ENCODE results near the gene ACTR2.
"Not testable (repeated sequence)": the region's sequence is repeated elsewhere in the genome, so short reads cannot be mapped to it uniquely, and the experiment has no call there.

The ACTR2 gene
- 190 to 274 (median 250) reads per million in 4 experiments for total RNA-seq

DNA sequence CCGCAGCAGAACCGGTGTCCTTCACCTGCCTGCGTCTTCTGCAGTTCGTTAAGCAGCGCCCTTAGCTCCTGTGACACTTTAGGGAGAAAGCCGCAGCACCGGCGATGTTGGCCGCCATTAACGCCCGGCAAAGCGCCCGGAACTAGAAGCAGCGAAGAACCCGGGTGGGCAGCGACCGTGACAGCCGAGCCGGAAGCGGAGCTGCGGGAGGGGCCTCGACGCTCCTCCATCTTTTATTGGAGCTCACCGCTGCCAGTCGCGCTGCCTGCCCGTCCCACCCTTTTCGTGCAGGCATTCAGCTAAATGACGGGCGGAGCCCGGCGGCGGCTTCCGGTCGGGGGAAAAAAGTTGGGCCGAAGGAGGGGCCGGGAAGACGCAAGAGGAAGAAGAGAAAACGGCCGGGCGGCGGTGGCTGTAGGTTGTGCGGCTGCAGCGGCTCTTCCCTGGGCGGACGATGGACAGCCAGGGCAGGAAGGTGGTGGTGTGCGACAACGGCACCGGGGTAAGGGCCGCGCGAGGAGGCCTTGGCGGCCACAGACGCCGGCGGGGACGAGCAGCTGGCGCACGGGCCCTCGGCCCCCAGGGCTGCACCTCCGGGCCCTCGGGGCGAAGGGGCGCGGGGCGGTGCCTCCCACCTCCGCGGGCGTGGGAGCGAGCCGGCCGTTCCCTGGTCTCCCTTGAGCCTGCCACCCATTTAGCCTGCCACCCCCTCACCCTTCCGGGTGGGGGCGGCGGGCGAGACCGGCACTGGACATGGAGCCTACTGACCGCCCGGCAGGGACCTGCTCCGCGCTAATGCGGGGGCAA lies at the start of gene ACTR2:
Gene ACTR2 (plus strand): TSS at position 376 of the 807 bp plus-strand sequence. CDS start 79 bp downstream, at position 455.
- peak; percentile 90 for DNase-seq

DNA sequence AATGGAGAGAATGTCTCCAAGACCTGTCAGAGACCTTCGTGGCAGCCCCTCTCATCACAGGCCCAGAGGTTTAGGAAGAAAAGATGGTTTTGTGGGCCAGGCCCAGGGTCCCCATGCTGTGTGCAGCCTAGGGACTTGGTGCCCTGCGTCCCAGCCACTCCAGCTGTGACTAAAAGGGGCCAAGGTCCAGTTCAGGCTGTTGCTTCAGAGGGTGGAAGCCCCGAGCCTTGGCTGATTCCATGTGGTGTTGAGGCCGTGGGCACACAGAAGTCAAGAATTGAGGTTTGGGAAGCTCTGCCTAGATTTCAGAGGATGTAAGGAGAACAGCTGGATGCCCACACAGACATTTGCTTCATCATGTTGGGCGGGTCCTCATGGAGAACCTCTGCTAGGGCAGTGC lies 45.1 kb upstream of the ACTR2 start:
- DNase-seq, result no peak

DNA sequence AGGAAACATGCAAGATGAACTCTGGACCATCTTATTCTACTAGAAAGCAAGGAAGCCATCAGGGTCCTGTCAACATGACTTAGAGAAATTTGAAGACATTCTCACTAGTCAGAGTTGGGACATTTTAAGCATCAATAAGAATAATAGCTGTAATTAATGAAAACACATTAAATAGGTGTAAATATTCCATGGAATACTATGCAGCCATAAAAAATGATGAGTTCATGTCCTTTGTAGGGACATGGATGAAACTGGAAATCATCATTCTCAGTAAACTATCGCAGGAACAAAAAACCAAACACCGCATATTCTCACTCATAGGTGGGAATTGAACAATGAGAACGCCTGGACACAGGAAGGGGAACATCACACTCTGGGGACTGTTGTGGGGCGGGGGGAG lies 44.2 kb upstream of the ACTR2 start:
- DNase-seq, result not testable (repeated sequence)

DNA sequence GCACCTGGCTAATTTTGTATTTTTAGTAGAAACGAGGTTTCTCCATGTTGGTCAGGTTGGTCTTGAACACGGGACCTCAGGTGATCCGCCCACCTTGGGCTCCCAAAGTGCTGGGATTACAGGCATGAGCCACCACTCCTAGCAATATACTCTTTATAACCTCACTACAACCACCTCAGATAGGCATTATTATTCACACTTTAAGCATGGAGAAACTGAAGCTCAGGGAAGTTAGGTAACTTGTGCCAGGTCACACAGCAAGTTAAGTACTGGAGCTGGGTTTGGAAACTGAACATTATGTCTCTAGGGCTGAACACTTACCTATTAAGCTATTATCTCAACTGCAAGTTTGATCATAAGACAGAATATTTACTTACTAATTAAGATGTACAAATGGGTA lies 42.6 kb upstream of the ACTR2 start:
- DNase-seq, result no peak

- no peak for DNase-seq
Observed at GRCh38 chr2:65186093-65186868, 41.4 kb upstream of the ACTR2 start.

DNA sequence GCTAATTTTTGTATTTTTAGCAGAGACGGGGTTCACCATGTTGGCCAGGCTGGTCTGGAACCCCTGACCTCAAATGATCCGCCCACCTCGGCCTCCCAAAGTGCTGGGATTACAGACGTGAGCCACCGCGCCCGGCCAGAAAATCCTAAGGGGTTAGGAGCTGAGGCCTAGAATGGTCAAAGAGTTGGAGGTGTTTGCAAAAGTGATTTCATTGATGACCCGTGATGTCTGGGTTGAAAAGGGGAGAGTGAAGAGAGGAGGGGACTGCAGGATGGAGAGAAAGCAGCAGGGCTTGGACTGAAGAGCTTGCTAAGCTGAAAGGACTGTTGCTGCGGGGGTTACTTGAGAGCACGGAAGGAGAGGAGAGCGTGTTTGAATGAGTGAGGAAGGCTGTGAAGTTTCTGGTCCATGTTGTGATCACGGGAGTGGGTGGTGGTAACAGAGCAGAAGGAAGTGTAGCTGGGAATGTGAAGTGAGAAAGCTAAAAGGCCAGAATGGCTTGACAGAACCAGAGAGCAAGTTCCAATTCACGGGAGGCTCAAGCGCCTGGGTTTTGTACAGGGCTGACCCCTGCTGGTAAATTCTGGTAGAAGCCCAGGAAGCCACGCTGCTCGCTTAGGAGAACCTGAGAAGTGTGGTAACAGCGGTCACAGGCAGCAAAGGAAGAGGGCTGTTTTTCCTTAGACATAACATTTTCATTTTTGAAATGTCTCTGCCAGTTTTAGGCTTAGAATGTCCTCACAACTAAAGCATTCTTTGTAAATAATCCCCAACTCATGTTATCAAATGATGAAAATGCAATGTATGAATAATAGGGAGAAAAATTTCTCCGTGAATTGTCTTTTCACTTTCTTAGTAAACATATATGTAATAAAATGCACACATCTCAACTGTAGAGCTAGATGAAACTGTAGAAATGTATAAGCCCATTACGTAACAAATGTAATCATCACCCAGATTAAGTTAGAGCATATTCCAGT lies 40.5 kb upstream of the ACTR2 start:
- peak; percentile 26 for DNase-seq

DNA sequence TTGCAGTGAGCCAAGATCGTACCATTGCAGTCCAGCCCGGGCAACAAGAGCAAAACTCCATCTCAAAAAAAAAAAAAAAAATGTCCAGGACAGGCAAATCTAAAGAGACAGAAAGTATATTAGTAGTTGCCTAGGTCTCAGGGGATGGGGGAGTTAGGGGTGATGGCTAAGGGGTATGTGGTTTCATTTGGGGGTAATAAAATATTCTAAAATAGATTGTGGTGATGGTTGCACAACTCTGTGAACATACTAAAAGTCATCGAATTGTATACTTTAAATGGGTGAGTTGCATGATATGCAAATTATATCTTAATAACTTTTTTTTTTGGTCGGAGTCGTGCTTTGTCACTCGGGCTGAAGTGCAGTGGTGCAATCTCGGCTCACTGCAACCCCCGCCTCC lies 34.2 kb upstream of the ACTR2 start:
- no peak for DNase-seq

- no peak for DNase-seq
Observed at GRCh38 chr2:65198737-65199136, 28.9 kb upstream of the ACTR2 start.

DNA sequence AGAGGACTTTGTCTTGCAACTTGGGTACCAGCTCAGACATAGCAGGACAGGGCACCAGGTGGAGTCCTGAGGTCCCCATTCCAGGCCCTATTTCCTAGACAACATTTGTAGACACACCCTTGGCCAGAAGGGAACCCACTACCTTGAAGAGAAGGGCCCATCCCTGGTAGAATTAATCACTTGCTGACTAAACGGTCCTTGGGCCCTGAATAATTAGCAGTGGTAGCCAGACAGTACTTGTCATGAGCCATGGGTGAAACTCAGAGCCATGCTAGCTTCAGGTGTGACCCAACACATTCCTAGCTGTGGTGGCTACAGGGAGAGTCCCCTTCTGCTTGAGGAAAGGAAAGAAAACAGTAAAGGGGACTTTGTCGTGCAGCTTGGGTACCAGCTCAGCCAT lies 28.5 kb upstream of the ACTR2 start:
- DNase-seq, result no peak

DNA sequence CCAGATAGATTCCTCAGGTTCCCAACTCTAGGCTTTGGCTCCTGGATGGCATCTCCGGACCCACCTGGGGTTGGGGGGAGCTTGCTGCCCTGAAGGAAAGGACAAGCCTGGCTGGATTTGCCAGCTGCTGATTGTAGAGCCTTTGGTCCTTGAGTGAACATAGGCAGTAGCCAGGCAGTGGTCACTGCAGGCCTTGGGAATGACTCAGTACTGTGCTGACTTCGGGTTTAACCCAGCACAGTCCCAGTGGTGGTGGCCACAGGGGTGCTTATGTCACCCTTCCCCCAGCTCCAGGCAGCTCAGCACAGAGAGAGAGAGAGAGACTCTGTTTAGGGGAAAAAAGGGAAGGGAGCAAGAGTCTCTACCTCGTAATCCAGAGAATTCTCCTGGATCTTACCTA lies 27.7 kb upstream of the ACTR2 start:
- no peak for DNase-seq

DNA sequence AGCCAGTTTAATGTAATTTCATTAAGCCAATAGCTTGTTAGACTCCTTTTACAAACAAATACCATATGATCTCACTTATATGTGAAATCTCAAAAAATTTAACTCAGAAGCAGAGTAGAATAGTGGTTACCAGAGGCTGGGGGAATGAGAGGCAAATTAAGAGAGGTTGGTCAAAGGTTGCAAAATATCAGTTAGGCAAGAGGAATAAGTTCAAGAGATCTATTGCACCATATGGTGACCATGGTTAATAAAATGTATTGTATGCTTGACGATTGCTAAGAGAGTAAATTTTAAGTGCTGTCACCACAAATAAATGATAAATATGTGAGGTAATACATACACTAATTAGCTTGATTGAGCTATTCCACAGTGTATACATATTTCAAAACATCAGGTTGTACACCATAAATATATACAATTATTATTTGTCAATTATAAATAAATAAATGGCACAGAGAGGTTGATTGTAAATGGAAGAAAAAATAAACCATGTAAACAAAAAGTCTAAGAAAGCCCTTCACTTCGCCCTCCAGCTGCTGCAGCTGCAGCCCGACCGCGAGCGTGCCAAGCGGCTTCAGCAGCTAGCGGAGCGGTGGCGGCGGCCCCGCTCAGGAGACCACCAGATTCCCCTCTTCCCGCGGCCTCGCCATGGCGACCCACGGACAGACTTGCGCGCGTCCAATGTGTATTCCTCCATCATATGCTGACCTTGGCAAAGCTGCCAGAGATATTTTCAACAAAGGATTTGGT lies 23.0 kb upstream of the ACTR2 start:
- peak; percentile 19 for DNase-seq

DNA sequence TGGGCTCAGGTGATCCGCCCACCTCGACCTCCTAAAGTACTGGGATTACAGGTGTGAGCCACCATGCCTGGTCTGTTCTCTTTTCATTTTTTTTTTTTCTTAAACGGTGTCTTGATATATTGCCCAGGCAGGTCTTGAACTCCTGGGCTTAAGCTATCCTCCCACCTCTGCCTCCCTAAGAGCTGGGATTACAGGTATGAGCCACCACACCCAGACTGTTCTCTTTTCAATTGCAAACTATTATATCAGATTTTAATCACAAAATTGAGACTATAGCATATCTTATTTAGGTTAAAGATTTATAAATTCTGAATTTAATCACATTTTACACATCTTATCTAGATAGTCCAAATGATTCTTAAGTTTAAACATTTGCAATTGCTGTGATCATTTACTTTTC lies 15.5 kb upstream of the ACTR2 start:
- no peak for DNase-seq

DNA sequence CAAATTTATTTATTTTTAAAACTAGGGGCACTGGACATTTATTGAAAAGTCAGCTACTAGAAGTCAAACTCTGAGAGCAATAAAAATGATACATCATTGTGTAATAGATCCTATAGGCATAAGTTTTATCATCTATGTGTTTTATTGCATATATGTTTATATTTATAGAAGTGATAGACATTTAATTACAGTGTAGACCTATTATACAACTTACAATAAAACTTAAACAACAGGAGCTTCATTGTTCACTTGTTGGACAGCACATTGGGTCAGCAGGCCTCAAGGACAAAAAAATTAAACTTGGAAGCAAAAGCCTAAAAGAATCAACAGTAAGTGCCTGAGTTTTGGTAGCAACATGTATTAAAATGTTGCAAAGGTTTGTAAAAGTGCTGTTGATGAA lies 15.0 kb upstream of the ACTR2 start:
- no peak for DNase-seq

DNA sequence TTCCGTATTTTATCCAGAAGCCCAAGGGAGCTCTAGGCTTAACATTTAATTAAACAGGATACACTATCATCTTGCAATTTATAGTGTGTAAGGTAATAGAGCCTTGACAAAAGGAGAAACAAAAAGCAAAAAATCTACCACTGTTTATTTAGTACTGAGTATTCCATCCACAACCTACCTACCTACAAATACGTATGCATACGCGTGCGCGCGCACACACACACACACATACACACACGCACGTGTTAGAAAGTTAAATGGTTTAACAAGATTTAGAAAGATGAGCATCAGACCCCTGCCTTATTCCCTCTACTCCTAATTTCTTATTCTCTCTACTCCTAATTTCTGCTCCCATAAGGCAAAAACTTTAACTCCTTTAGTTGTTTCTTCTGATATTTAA lies 14.6 kb upstream of the ACTR2 start:
- no peak for DNase-seq

DNA sequence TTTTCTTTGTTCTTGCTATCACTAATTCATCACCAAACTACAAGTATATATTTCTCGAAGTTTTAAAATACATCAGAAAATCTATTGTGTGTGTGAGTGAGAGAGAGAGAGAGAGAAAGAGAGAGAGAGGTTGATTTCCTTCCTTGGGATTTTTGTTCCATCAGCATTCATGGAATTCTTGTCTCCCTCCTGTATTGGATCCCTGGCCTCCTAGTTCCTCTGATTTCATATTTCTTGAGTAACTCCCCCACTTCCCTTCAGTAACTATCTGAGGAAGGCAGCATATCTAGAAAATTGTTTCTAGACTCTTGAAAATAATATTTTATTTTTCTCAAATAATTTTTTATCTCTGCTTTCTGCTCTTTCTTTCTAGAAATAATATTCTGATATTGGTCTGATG lies 13.3 kb upstream of the ACTR2 start:
- DNase-seq, result no peak

DNA sequence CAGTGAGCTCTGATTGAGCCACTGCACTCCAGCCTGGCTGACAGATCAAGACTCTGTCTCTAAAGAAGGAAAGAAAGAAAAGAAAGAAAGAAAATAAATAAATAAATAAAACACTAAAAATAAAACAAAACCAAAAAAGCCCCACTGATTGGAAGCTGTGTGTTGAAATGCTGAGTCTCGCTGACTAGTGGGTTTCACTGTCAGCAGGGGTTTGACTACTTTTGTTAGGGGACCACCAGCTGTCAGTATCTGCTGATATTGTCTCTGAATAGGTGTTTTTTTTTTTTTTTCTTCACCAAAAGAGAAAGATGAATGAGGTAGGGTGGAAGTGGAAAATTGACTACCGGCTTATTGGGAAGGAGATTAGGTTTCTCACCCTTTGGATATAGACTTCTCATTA lies 12.8 kb upstream of the ACTR2 start:
- DNase-seq, result no peak

DNA sequence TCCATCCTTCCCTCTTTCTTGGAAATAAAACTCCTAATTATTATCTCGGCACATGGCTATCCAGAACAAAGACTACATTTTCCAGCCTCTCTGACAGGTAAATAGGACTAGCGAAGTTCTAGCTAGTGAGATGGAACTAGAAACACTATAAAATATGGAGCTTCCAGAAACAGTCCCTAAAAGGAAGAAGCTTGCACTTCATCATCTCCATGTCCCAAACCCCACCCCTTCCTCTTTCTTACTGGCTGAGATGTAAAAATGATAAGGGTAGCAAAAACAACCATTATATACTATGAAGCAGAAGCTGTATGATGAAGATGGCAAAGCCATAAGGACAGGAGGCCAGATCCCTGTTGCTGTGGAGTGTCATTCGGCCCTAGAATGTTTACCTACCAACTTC lies 11.7 kb upstream of the ACTR2 start:
- no peak for DNase-seq

DNA sequence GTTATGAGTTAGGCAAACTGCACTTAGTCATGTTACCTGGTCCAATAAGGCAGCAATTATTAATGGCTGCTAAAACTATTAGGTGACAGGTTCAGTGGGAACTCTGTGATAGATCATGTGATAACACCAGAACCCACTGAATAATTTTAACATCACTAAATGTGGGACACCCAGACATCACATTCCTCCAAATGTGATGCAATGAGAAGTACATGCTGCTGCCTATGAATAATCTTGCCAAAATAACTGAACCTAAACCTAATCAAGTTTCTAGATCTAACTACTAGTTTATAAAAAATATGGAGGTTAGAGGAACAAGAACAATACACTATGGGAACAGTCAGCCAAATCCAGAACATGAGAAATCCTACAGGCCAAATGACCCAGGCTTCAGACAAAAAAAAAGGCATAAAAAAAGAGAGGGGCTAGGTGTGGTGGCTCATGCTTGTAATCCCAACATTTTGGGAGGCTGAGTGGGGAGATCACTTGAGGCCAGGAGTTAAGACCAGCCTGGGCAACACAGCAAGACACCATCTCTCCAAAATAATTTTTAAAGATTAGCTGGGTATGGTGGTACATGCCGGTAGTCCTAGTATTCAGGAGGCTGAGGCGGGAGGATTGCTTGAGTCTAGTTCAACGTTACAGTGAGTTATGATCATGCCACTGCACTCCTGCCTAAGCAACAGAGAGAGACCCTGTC lies 7.0 kb upstream of the ACTR2 start:
- DNase-seq, result no peak

- DNase-seq, result not testable (repeated sequence)
Observed at GRCh38 chr2:65221275-65221674, 6.4 kb upstream of the ACTR2 start.

DNA sequence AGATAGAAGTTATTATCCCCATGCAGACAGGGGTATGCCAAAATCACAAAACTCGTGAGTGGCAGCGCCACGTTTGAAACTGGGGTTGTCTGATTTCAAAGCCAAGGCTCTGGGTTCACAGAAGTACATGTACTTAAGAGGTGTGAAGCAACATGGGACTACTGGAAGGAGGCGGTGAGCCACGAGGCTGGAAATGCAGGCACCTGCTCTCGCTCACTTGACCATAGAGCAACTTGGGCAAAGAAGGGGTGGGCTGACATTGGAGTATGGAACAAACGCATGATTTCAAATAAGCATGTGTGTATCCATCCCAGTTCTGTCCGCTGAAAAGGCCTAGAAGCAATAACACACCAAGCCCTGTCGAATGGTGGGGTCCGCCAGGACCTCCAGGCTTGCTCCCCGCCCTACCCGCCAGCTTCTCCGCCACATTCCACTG lies 593 bp upstream of the ACTR2 start:
- no peak for DNase-seq

GRCh38 chr2:65228263-65228750 lies 676 bp downstream of the ACTR2 start:
- DNase-seq, result no peak

Data from effector CD8-positive, alpha-beta T cell (primary cell).